MM.1S (cell line): ENCODE measurements around the gene GAST.

ENCODE experiments used
- CTCF ChIP-seq: fragments of 300-600 bp; sonication (generic); IDR thresholded peaks from 2 replicates; pipeline ENCODE4 v1.5.1; 2016; ENCODE audit warnings: antibody characterized with exemption, low read length, mixed read lengths
- EZH2 ChIP-seq: fragments of 300-600 bp; sonication (generic); optimal IDR thresholded peaks from 2 replicates; pipeline ENCODE3; 2017; ENCODE audit warnings: low read depth, mild to moderate bottlenecking, antibody characterized with exemption, low read length, mixed read lengths

GRCh38 chr17:41697122-41697962 is 14.8 kb upstream of the GAST start:
- TF ChIP-seq CTCF = no peak
- no peak for TF ChIP-seq EZH2
